PC-9 (cell line): ENCODE data around the gene FCSK.

Source experiments
- CTCF ChIP-seq: fragments of 200-600 bp; sonication (generic); conservative IDR thresholded peaks from 2 replicates; pipeline ENCODE4 v1.6.1; 2017; ENCODE audit warnings: mixed run types, antibody characterized with exemption, mild to moderate bottlenecking, moderate library complexity
- EZH2 ChIP-seq: fragments of 200-600 bp; sonication (generic); IDR thresholded peaks from 2 replicates; pipeline ENCODE4 v1.8.0; 2017; ENCODE audit warnings: antibody characterized with exemption, low read depth

GRCh38 chr16:70454222-70455034, at the start of gene FCSK:
- TF ChIP-seq EZH2 (no peak), CTCF (no peak)
